ENCODE measurements around the gene ALDH5A1.

ALDH5A1 gene

DNA sequence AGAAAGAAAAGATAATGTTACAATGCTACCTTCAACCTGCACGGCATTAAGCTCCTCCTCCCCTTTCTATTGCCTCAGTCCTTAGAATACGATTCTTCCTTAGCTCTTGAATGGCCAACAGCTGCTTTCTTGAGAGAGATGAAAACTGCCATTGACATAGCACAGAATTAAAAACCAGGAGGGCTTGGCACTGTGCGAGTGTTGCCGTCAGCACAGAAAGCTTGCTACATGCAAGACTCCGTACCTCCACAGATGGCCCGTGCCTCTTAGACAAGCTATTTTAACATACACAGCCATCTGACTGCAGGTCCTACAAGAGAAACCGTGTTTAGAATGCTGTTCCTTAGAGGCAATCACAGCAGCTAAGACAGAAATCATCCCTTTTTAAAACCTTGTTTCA lies 51.7 kb downstream of the ALDH5A1 start:
- Histone ChIP-seq H3K4me3 (no peak overlapping the region), H3K27ac (no peak overlapping the region)
- TF ChIP-seq, protein P1, sequence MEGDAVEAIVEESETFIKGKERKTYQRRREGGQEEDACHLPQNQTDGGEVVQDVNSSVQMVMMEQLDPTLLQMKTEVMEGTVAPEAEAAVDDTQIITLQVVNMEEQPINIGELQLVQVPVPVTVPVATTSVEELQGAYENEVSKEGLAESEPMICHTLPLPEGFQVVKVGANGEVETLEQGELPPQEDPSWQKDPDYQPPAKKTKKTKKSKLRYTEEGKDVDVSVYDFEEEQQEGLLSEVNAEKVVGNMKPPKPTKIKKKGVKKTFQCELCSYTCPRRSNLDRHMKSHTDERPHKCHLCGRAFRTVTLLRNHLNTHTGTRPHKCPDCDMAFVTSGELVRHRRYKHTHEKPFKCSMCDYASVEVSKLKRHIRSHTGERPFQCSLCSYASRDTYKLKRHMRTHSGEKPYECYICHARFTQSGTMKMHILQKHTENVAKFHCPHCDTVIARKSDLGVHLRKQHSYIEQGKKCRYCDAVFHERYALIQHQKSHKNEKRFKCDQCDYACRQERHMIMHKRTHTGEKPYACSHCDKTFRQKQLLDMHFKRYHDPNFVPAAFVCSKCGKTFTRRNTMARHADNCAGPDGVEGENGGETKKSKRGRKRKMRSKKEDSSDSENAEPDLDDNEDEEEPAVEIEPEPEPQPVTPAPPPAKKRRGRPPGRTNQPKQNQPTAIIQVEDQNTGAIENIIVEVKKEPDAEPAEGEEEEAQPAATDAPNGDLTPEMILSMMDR (IDR thresholded peaks at IDR 0.05), result no peak
- DNase-seq (ENCODE audit: low spot score), result no peak

DNA sequence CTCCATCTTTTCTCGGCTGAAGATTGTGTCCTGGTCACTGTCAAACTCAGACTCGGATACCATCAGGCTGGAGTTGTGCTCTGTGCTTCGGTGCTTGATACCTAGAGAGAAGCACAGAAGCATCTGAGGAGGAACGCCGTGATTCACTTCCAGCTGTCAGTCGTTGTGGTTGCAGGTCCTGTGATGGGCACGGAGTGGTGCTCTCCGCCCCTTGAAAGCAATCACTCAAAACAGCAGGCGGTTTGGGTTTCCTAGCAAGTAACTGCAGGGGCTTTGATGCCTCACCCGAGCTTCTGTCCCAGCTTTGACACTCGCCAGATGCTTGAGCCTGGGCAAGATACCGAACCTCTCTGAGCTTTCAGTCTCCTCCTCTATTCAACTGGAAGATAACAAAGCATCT lies 52.5 kb downstream of the ALDH5A1 start:
- TF ChIP-seq, protein P1 (IDR thresholded peaks at IDR 0.05), result no peak
- Histone ChIP-seq H3K4me3 (no peak overlapping the region), H3K27ac (no peak overlapping the region)
- no peak for DNase-seq (ENCODE audit: low spot score)

DNA sequence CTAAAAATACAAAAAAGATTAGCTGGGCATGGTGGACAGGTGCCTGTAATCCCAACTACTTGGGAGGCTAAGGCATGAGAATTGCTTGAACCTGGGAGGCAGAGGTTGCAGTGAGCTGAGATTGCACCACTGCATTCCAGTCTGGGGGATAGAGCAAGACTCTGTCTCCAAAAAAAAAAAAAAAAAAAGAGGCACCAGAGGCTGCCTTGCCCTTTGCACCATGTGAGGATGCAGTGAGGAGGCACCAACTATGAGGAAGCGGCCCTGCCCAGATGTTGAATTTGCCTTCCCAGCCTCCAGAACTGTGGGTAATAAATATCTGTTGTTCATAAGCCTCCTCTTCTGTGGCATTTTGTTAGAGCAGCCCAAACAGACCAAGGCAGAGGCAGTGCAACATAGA lies 54.4 kb downstream of the ALDH5A1 start:
- TF ChIP-seq, protein P1 (IDR thresholded peaks at IDR 0.05), result no peak
- H3K4me3 ChIP-seq, result no peak overlapping the region
- H3K27ac ChIP-seq, result no peak overlapping the region
- no peak for DNase-seq (ENCODE audit: low spot score)

DNA sequence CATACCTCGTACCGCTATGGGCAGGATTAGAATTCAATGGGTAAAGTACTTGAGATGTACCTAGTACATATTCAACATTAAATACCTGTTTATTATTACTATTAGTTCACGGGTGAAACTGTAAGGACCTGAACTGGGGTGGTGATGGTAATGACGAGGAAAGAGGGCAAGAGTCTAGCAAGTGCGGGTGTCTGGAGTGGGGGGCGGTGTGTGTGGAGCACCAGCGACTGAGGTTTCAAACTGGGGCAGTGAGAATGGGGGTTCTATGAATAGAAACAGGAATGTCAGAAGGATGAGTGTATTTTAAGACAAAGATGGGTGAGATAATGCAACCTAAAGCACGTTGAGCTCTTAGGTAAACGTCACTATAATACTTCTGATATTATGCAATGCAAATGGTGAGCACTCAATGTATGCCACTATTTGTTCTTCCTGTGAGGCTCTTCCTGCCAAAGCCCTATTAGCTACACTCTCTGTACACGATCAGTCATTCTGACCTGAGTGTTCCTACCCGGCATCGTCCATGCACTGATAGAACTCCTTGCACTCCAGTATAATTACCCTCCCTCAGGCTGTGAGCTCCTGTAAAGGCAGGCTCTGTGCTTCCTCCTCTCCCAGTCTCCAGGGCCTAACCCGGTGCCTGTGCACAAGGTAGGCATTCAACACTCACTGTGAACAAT lies 55.0 kb downstream of the ALDH5A1 start:
- DNase-seq (ENCODE audit: low spot score), result no peak
- Histone ChIP-seq H3K4me3 (no peak overlapping the region), H3K27ac (no peak overlapping the region)
- TF ChIP-seq, protein P1 (IDR thresholded peaks at IDR 0.05), result no peak

DNA sequence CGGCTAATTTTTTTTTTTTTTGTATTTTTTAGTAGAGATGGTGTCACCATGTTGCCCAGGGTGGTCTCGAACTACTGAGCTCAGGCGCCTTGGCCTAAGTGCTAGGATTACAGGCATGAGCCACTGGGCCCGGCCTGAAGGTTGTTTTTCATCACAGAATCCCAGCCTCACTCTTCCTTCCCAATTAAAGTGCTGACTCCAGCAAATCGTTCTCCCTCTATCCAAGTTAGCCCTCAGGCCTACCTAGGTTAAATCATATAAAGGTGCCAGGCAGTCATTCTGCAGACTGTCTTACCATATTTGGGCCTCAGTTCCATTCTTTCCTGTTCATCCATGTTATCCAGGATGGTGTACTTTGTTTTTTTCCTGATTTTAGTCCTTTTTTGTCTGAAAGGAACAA lies 56.4 kb downstream of the ALDH5A1 start:
- TF ChIP-seq, protein P1 (IDR thresholded peaks at IDR 0.05), result no peak
- no peak for DNase-seq (ENCODE audit: low spot score)
- Histone ChIP-seq H3K27ac (no peak overlapping the region), H3K4me3 (no peak overlapping the region)

DNA sequence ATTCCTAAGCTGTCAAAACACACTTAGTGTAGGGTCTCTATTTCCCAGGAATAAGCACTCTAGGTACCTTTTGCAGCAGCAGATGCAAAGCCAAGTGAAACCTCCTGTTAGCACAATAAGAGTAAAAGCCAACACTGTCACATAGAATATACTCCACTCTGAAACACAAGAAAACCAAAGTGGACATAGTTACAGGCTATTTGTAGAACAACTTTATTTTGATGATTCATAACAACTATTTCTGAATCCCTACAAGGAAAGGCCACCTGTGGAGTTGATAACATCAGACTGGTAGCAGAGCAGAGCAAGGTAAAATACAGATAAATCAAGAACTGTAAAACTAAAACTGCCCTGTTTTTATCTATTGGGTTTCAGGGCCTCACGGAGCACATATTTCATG lies 59.7 kb downstream of the ALDH5A1 start:
- Histone ChIP-seq H3K27ac (no peak overlapping the region), H3K4me3 (no peak overlapping the region)
- TF ChIP-seq, protein P1 (IDR thresholded peaks at IDR 0.05), result no peak
- DNase-seq (ENCODE audit: low spot score), result no peak

DNA sequence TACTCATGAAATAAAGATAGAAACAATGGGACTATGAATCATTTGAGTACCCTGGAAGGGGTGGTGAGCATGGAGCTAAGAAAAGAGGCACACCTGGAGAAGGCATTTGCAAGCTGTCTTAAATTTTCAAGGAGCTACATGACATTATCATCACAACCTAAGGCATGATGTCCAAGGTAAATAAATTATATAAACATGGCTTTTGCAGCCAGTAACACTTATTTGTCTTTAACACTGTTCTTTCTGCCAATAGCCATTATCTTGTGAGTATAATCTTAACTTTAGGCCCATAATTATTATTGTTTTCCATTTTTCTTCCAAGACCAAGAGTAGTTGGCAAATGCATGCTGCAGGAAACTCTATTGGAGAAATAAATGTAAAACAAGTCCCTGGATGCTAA lies 63.7 kb downstream of the ALDH5A1 start:
- DNase-seq (ENCODE audit: low spot score), result no peak
- TF ChIP-seq, protein P1 (IDR thresholded peaks at IDR 0.05), result no peak
- H3K4me3 ChIP-seq, result no peak overlapping the region
- no peak overlapping the region for H3K27ac ChIP-seq
